ENCODE measurements around the gene GAREM1.

The GAREM1 gene

GRCh38 chr18:32455361-32455760, 15.3 kb downstream of the GAREM1 start:
- DNase-seq, result no peak

- DNase-seq, result no peak
Measured at GRCh38 chr18:32454593-32454992, 16.1 kb downstream of the GAREM1 start.

GRCh38 chr18:32450874-32451273, 19.8 kb downstream of the GAREM1 start:
- no peak for DNase-seq

- DNase-seq, result no peak
Measured at GRCh38 chr18:32450026-32450691, 20.5 kb downstream of the GAREM1 start.

- no peak for DNase-seq
Measured at GRCh38 chr18:32446780-32447179, 23.9 kb downstream of the GAREM1 start.

- DNase-seq, result no peak
Measured at GRCh38 chr18:32445846-32446245, 24.8 kb downstream of the GAREM1 start.

GRCh38 chr18:32443706-32444215, 26.9 kb downstream of the GAREM1 start:
- DNase-seq, result no peak

- DNase-seq, result no peak
Measured at GRCh38 chr18:32443033-32443705, 27.5 kb downstream of the GAREM1 start.

GRCh38 chr18:32442575-32442974, 28.1 kb downstream of the GAREM1 start:
- DNase-seq, result no peak

GRCh38 chr18:32441533-32441932, 29.1 kb downstream of the GAREM1 start:
- DNase-seq, result no peak

GRCh38 chr18:32440518-32440917, 30.2 kb downstream of the GAREM1 start:
- DNase-seq, result no peak

GRCh38 chr18:32439802-32440201, 30.9 kb downstream of the GAREM1 start:
- DNase-seq, result no peak

GRCh38 chr18:32439241-32439640, 31.4 kb downstream of the GAREM1 start:
- no peak for DNase-seq

GRCh38 chr18:32438173-32438572, 32.5 kb downstream of the GAREM1 start:
- DNase-seq, result no peak

- DNase-seq, result no peak
Measured at GRCh38 chr18:32437100-32437834, 33.4 kb downstream of the GAREM1 start.

- no peak for DNase-seq
Measured at GRCh38 chr18:32435631-32436500, 34.8 kb downstream of the GAREM1 start.

GRCh38 chr18:32431753-32432152, 38.9 kb downstream of the GAREM1 start:
- DNase-seq, result no peak

GRCh38 chr18:32429402-32429801, 41.3 kb downstream of the GAREM1 start:
- DNase-seq, result no peak

GRCh38 chr18:32427084-32427900, 43.4 kb downstream of the GAREM1 start:
- no peak for DNase-seq

GRCh38 chr18:32425466-32425865, 45.2 kb downstream of the GAREM1 start:
- no peak for DNase-seq

- no peak for DNase-seq
Measured at GRCh38 chr18:32424696-32425095, 46.0 kb downstream of the GAREM1 start.
